HG02884 (cell line): ENCODE results near the gene ALKBH5.

Experiments used
- ATAC-seq: cut with Tn5 transposase; IDR thresholded peaks from one replicate; pipeline ENCODE4 v1.9.1; 2021; ENCODE audit warnings: mild to moderate bottlenecking, moderate library complexity; ENCODE audit not compliant: unreplicated experiment

ALKBH5 gene

DNA sequence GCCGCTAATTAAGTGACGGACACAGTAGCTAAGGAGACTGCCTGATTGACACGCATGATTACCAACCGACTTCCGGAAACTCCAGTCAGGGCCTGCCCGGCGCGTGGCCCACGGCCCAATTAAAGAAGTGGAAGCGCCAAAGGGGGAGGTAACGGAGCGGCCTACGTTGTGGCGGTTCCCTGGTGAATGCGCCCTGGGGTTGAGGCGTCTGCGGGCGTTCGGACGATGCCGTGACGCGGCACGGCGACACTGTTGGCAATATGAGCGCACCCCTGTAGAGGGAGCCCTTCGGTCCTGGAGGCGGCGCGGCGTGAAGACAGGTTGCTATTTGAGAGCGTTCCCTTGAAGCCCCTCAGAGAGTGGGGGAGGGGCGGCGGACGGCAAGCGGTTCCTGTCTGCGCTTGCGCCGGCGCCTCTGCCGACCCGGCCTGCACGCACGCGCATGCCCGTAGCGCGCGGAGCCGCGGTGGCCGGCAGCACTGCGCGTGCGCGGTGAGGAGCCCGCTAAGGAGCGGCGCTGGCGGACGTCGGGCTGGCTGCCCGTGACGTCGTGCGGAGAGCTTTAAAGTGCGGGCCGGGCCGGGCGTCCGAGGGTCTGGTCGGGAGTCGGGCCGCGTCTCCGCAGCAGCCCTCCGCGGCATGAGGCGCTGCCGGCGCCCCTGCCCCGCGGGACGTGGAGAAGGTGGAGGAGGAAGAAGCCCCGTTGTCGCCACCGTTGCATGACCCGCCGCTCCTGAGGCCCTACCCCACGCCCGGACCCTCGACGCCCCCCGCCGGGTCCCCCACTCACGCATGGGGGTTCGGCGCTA lies at the start of gene ALKBH5:
ALKBH5 (plus strand) TSS at position 495 of the 809 bp plus-strand sequence. CDS start 416 bp downstream, outside the sequence.
- ATAC-seq, result peak; percentile 80

DNA sequence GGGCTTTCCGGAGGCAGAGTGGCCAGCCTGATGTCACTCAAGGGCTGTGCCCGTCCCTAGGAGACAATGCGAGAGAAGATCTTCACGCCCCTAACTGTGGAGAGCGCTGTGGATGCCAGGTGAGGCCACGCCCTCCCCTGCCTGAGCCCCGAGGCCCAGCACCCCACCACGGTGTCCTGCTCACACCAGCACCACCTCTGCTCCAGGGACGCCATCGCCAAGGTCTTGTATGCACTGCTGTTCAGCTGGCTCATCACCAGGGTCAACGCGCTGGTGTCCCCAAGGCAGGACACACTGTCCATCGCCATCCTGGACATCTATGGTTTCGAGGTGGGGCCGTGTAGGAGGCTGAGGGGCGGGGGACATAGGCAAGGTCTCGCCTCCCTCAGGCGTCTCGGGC lies 47.3 kb upstream of the ALKBH5 start:
- ATAC-seq, result no peak

DNA sequence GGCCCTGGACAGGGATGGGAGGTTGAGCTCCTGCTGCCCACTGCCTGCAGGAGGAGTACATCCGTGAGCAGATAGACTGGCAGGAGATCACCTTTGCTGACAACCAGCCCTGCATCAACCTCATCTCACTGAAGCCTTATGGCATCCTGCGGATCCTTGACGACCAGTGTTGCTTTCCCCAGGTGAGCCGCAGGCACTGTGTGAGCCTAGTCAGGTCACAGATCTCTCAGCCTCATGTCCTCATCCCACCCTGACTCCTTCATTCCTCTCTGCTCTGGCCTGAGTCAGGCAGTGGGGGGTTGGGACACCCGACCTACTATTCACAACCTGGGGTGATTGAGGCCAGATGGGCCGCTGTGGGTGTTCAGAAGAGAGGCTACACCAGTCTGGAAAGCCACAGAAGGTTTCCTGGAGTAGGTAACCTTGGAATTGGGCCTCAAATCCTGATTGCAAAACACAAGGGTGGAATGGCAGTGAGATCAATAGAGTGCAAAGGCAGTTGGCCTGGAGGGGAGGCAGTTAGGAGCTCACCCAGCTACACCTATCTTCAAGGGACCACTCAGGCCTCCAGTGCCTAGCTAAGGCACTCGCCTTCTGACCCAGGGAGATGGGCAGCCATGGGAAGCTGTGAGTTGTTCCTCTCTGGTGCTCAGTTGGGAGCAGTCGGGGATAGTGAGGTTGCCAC lies 45.4 kb upstream of the ALKBH5 start:
- no peak for ATAC-seq

DNA sequence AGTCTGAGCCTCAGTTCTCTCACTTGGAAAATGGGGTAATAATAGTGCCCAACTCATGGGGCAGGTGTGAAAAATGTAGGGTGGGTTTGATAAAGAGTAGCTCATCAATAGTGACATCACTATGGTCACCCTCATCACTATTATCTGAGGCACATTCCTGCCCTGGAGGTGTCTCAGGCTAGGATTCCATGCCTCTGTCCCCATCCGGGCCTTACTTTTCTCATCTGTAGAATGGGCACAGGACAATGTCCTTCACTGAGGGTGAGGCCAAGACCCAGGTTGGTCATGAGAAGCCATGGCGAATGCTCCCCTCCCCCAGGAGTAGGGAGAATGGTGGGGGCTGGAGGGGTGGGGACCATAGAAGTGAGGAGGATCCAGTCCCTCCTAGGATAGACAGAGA lies 44.5 kb upstream of the ALKBH5 start:
- ATAC-seq, result no peak

DNA sequence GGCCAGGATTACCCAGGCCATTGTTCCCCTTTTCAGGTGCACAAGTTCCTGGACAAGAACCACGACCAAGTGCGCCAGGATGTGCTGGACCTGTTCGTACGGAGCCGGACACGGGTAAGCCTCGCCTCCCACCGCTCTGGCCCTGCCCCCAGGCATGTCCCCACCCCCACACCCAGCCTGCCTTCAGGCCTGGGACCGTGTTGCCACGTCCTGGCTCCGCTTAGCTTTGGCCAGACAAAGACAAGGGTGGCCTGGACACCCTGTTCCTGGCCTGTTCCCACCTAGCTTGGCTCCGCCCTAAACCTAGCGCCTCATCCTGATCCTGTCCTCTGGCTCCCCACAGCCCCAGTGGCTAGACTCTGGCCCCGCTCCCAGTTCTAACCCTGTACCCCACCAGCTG lies 44.1 kb upstream of the ALKBH5 start:
- no peak for ATAC-seq

DNA sequence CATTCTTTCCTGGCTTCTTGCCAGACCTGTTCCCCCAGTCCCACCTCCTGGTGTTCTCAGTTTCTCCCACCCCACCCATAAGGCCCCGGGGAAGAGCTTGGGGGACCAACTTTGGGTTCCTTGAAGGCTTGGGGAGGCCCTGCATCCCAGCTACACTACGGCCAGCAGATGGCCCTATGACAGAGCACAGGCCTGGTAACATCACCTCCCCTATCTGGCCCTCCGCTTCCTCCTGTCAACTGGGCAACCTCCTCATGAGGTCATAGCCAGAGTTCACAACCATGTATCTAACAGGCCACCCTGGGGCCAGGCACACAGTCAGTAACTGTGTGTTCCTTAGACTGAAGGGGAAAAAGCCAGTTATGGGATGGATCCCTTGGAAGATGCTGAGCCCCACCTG lies 43.7 kb upstream of the ALKBH5 start:
- no peak for ATAC-seq

DNA sequence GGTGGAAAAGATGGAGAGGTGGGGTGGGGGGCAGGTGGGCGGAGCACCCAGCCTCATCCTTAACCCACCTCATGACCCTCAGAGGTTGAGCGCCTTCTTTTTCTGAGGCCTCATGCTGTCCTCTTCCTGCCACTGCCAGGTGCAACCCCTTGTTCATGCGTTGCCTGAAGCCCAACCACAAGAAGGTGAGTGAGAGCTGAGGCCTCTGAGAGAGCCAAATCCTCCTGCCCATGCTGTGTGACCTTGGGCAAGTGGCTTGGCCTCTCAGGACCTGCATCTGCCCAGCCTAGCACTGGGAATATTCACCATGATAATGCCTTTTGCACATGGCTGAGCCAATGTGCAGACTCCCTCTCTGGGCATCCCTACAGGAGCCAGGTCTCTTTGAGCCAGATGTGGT lies 43.0 kb upstream of the ALKBH5 start:
- ATAC-seq, result no peak

DNA sequence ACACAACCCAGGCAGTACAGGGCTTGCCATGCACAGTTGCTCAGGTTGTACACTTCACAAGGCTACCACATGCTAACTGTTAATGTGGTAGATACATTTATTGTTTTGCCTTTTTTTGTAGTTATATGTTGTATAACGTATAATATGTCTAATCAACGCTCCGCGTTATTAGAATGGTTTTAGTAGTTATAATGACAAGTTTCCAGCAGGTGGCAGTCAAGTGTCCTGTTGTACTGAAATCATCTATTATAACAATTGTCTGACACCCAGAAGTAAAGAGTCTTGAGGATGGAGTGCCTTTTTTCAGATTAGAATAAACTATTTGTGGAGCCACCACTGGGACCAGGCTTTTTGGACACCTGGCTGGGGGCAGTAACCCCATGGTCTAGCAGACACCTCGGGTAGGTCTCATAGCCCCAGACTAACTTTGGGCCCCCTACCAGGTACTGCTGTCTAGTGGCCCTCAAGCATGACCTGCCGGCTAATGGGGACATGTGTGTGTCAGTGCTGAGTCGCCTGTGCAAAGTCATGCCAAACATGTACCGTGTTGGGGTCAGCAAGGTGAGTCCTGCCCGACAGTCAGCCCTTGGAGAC lies 42.3 kb upstream of the ALKBH5 start:
- no peak for ATAC-seq

DNA sequence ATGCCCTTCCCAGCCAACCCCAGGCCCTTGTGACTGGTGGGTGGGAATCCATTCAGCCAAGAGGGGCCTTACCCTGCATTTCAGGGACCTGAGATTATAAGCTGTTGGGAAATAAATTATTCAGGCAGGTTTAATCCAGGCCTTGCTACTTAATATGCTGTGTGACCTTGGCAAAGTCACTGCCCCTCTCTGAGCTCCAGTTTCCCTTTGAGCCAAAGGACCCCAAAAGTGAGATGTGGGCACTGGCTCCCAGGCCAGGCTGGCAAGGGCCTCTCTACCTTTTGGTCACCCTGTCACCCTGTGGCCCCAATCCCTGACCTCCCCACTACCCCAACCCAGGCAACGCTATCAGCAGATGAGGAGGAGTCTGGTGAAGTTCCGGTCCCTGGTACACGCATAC lies 41.2 kb upstream of the ALKBH5 start:
- no peak for ATAC-seq

DNA sequence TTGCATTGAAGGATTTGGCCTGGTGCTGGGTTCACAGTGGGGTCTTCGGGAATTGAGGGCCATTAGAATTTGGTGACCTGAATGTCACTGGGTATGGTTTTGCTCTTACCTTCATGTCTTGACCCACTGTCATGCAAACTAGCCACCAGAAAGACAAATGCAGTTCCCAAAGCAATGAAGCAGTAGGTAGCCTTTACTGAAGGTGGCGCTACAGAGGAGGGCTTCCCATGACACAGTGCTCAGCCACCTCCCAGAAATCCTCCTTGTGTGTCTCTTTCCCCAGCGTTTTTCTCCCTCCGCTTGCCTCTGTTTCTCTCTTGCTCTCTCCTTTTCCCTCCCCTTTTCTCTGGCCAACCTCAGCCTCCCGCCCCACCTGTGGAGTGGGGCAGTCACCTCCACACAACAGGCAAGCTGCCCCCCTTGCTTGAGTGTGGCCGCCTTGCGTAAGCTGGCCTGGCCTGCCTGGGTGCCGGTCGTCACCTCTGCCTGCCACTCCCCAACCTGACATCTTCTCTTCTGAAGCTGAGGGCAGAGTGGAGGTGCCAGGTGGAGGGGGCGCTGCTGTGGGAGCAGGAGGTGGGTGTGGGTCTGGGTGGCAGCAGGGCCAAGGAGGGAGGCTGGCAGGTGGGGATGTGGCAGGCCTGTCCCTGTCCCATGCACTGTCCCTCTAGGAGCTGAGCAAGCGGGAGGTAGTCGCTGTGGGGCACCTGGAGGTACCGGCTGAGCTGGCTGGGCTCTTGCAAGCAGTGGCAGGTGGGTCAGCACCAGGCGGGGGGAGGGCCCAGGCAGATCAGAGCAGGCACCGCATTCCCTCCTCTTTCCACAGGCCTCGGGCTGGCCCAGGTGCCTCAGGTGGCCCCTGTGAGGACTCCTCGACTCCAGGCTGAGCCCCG lies 40.3 kb upstream of the ALKBH5 start:
- ATAC-seq, result no peak

DNA sequence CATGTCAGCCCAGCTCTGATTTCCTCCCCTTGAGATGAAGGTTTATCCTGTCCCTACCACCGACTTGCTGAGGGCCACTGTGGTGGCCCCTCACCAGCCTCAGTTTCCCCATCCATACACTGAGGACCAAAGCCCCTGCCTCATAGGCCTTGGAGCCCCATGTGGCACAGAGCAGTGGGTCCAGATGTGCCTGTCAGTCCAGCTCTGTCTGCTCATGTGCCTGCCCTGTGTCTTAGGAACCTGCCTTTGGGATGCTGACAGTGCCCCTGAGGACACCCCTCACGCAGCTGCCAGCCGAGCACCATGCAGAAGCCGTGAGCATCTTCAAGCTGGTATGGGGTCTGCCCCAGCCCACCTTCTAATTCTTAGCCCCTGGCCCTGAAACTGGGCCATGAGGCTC lies 39.4 kb upstream of the ALKBH5 start:
- ATAC-seq, result no peak

DNA sequence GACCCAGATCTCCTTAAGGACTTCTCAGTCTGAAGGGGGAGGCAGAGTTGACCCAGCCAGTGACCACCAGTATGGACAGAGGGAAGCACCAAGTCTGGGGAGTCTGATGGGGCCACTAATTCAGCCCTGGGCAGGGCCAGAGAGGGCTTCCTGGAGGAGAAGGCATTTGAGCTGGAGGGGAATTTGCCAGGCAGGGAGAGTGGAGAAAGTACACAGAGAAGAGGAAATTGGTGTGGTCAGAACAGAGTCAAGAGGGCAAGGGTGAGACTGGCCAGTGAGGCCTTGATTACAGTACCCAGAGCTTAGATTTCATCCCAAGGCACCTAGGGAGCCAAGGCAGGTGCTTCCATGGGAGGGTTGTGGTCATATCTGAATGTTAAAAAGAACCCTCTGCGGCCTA lies 38.8 kb upstream of the ALKBH5 start:
- no peak for ATAC-seq

DNA sequence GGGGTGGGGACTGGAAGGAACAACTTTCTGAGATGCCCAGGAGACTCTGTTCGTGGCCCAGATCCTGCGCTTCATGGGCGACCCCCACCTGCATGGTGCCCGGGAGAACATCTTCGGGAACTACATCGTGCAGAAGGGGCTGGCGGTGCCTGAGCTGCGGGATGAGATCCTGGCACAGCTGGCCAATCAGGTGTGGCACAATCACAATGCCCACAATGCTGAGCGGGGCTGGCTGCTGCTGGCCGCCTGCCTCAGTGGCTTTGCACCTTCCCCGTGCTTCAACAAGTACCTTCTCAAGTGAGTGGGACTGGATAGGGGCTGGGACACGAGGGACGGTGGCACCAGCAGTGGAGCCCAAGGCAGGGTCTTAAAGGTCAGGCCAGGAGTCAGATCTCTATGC lies 37.8 kb upstream of the ALKBH5 start:
- ATAC-seq, result no peak

DNA sequence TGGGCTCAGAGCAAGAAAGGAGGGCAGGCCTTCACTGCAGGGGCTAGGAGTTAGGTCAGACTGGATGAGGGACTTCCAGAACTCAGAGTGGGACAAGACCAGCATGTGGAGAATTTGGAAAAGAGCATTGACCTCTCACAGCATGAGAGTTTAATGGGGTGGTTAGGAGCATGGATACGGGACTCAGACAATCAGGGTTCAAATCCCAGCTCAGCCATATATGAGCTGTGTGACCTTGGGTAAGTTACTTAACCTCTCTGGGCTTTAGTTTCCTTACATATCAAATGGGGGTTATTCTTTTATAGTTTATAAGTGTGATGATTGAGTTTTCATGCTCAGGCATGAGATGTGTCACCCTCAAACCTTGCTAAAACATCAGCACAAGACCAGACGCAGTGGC lies 37.4 kb upstream of the ALKBH5 start:
- ATAC-seq, result no peak

DNA sequence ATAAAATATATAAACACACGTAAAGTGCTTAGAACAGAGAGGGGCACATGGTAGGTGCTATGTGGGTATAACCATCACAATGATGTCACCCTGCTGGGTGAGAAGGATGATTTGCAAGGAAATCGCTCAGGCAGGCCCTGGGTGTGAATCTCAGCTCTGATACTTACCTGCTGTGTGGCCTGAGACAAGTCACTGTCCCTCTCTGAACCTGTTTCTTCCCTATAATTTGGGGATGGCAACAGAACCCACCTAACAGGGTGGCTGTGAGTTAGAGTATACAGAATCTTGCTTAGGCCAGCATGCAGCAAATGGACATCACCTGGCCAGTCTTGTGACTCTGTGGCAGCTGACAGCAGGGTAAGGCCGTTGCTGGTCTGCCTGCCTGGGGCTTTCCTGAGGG lies 36.6 kb upstream of the ALKBH5 start:
- ATAC-seq, result no peak

DNA sequence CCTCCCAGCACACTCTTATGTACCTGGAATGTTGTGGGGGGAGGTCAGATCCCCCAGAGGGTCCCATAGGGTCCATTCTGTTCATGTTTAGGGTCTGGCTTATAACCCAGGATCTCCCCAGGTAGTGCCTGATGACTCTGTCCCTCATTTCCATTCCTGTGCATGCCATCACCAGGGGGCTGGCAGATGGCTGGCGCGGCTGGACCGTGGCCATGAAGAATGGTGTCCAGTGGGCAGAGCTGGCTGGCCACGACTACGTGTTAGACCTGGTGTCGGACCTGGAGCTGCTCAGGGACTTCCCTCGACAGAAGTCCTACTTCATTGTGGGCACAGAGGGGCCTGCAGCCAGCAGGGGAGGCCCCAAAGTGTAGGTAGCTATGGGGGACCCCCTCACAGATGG lies 35.0 kb upstream of the ALKBH5 start:
- ATAC-seq, result no peak

DNA sequence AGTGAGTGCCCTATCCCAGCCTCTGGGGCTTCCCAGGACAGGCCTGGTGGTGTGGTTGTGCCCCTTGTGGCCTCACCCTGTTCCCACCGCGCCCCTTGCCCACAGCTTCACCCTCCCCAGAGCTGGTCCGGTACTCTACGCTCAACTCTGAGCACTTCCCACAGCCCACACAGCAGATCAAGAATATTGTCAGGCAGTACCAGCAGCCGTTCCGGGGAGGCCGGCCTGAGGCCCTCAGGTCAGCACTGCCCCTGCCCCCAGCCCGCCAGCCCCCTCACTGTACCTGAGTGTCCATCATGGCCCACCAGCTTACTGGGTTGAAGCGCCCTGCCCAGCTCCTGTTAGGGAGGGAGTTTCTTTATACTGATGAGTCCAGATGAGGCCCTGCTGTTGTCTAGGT lies 32.3 kb upstream of the ALKBH5 start:
- ATAC-seq, result no peak

DNA sequence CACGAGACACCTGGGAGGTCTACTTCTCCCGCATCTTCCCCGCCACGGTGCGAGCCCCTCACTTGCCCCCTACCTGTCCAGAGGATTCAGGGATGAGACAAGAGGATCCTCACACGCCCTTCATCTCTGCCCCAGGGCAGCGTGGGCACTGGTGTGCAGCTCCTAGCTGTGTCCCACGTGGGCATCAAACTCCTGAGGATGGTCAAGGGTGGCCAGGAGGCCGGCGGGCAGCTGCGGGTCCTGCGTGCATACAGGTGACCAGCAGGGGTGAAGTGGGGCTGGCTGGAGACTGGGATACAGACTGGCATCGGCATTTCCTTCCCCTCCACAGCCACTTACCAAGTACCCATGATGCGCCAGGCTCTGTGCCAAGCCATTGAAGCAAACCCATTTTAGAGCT lies 28.4 kb upstream of the ALKBH5 start:
- no peak for ATAC-seq

DNA sequence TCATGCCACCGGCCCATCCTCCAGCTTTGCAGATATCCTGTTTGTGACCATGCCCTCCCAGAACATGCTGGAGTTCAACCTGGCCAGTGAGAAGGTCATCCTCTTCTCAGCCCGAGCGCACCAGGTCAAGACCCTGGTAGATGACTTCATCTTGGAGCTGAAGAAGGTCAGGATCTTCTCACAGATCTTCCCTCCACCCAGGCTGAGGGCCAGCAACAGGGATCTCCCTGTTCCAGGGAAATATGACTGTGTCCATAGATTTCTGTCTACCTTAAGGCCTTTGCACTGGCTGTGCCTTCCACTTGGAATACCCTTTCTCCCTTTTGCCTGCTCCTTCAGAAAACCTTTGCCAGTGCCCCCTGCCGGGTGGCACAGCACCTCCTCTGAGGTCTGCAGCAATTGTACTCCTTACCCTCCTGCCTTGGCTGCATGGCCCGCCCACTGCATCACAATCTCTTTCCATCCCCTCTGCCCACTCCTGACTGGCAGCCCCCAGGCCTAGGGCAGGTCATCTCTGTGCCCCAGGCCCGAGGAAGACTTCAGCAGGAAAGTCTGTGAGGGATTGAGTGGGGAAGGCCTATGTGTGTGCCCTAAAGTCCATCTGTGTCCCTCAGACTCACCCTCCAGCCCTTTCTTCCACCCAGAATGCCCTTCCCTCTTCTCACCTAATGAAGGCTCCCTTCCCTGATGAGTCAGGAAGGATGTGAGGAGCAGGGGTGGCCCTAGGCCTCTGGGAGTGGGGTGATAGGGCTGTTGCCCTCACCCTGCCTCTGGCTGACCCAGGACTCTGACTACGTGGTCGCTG lies 27.3 kb upstream of the ALKBH5 start:
- ATAC-seq, result no peak

DNA sequence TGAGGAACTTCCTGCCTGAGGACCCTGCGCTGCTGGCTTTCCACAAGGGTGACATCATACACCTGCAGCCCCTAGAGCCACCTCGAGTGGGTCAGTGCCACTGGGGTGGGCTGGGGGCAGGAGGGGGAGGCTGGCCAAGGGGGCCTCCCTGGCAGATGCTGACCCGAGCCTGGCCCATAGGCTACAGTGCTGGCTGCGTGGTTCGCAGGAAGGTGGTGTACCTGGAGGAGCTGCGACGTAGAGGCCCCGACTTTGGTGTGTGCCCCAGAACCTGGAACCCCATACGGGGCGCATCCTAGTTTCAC lies 26.7 kb upstream of the ALKBH5 start:
- no peak for ATAC-seq
